Activated CD8-positive, alpha-beta T cell treated with anti-CD3 and anti-CD28 coated beads for 36 hours (primary cell): Measurements from ENCODE around the gene ISOC1. TPM values are rescaled to one million over a fixed set of nuclear protein-coding genes. Genes with fewer than 3 reads are reported as not detected.

Experiments
- ATAC-seq: fragments of 200-7000 bp; cut with Tn5 transposase; one replicate; pipeline ENCODE4 v1.10.0; 2021; ENCODE audit warnings: mild to moderate bottlenecking, moderate library complexity
- CTCF ChIA-PET: fragments of 350-600 bp; sonication (Branson Sonifier 250); formaldehyde crosslinking; loops from one replicate; lab custom pipeline; 2021; ENCODE audit warnings: antibody characterized with exemption; lab: Charles Lee
- POLR2A ChIA-PET: fragments of 350-600 bp; sonication (Branson Sonifier 250); formaldehyde crosslinking; loops from one replicate; lab custom pipeline; 2021; ENCODE audit warnings: antibody characterized with exemption; lab: Charles Lee
- DNase-seq: peaks from one replicate; pipeline ENCODE4 v3.0.0-alpha.2; 2020
- H3K27ac Mint-ChIP-seq: one replicate; pipeline ENCODE4 v1.8.0; 2021; ENCODE audit warnings: mild to moderate bottlenecking, mixed read lengths
- H3K27me3 Mint-ChIP-seq: one replicate; pipeline ENCODE4 v1.8.0; 2021; ENCODE audit warnings: mixed read lengths
- H3K36me3 Mint-ChIP-seq: one replicate; pipeline ENCODE4 v1.8.0; 2021; ENCODE audit warnings: low read depth, mixed read lengths
- H3K4me1 Mint-ChIP-seq: one replicate; pipeline ENCODE4 v1.8.0; 2021; ENCODE audit warnings: low read depth, mixed read lengths
- H3K4me3 Mint-ChIP-seq: one replicate; pipeline ENCODE4 v1.8.0; 2021; ENCODE audit warnings: mild to moderate bottlenecking, moderate library complexity, mixed read lengths
- H3K9me3 Mint-ChIP-seq: one replicate; pipeline ENCODE4 v1.8.0; 2021; ENCODE audit warnings: mixed read lengths
- CTCF ChIP-seq: fragments of 200-600 bp; IDR thresholded peaks from one replicate; pipeline ENCODE4 v1.8.0; 2022; ENCODE audit warnings: antibody characterized with exemption, mild to moderate bottlenecking
- intact Hi-C: fragments of 100-400 bp; cut with micrococcal nuclease; formaldehyde crosslinking; loops from one replicate; pipeline ENCODE4 v1.10.0; 2022
- total RNA-seq, 2 experiments: library from RNA; stranded (reverse); gene quantifications; one replicate each; pipeline ENCODE4 v1.2.3, GENCODE V29; 2021

ISOC1 gene
- total RNA-seq, 2 experiments from 2014 or later = 23.4 to 24.1 TPM

GRCh38 chr5:129078247-129078646, 16.3 kb upstream of the ISOC1 start:
- ChIA-PET POLR2A (no interaction called here), CTCF (no interaction called here)
- intact Hi-C loops = no loop called here
- Mint-ChIP-seq H3K36me3 (no peaks in the 10 kb centered on the region), H3K27ac (no peak overlapping the region), H3K4me1 (no peaks in the 10 kb centered on the region), H3K9me3 (no peaks in the 10 kb centered on the region), H3K4me3 (no peak overlapping the region), H3K27me3 (peaks cover 19% of the 10 kb centered on the region)
- TF ChIP-seq CTCF = no peak
- DNase-seq = no peak
- no peak for ATAC-seq

GRCh38 chr5:129078660-129079059, 15.9 kb upstream of the ISOC1 start:
- no peak for TF ChIP-seq CTCF
- Mint-ChIP-seq H3K27ac (no peak overlapping the region), H3K36me3 (no peaks in the 10 kb centered on the region), H3K9me3 (no peaks in the 10 kb centered on the region), H3K4me3 (no peak overlapping the region), H3K4me1 (no peaks in the 10 kb centered on the region), H3K27me3 (peaks cover 20% of the 10 kb centered on the region)
- ATAC-seq = no peak
- ChIA-PET CTCF (no interaction called here), POLR2A (no interaction called here)
- DNase-seq = no peak
- intact Hi-C loops = no loop called here

GRCh38 chr5:129079496-129079895, 15.1 kb upstream of the ISOC1 start:
- POLR2A ChIA-PET = no interaction called here
- no peak for DNase-seq

GRCh38 chr5:129080766-129081165, 13.8 kb upstream of the ISOC1 start:
- POLR2A ChIA-PET = no interaction called here

More at GRCh38 chr5:129079496-129079895, 15.1 kb upstream of the ISOC1 start:
- Mint-ChIP-seq H3K9me3 (no peaks in the 10 kb centered on the region), H3K27ac (no peak overlapping the region), H3K27me3 (peaks cover 16% of the 10 kb centered on the region), H3K36me3 (no peaks in the 10 kb centered on the region), H3K4me1 (no peaks in the 10 kb centered on the region), H3K4me3 (no peak overlapping the region)
- intact Hi-C loops = no loop called here
- CTCF ChIA-PET = no interaction called here
- no peak for TF ChIP-seq CTCF
- no peak for ATAC-seq

More at GRCh38 chr5:129080766-129081165, 13.8 kb upstream of the ISOC1 start:
- H3K4me1 Mint-ChIP-seq = no peaks in the 10 kb centered on the region
- ATAC-seq (no peak), DNase-seq (no peak)
- H3K9me3 Mint-ChIP-seq = no peaks in the 10 kb centered on the region
- intact Hi-C loops = no loop called here
- H3K36me3 Mint-ChIP-seq = no peaks in the 10 kb centered on the region
- CTCF ChIA-PET = no interaction called here
- no peak for TF ChIP-seq CTCF
- H3K27ac Mint-ChIP-seq = no peak overlapping the region
- H3K4me3 Mint-ChIP-seq = no peak overlapping the region
- peaks cover 13% of the 10 kb centered on the region for H3K27me3 Mint-ChIP-seq
